Activated T-helper 1 cell treated with Interleukin-2 at 50 U/mL for 16 hours (primary cell): ENCODE data around the gene SCNN1G.
"Not testable (repeated sequence)": the region's sequence is repeated elsewhere in the genome, so short reads cannot be mapped to it uniquely, and the experiment has no call there.

Experiments
- DNase-seq: peaks from one replicate; pipeline ENCODE4 v3.0.0-alpha.2; 2020; ENCODE audit warnings: low read depth

The SCNN1G gene, protein sequence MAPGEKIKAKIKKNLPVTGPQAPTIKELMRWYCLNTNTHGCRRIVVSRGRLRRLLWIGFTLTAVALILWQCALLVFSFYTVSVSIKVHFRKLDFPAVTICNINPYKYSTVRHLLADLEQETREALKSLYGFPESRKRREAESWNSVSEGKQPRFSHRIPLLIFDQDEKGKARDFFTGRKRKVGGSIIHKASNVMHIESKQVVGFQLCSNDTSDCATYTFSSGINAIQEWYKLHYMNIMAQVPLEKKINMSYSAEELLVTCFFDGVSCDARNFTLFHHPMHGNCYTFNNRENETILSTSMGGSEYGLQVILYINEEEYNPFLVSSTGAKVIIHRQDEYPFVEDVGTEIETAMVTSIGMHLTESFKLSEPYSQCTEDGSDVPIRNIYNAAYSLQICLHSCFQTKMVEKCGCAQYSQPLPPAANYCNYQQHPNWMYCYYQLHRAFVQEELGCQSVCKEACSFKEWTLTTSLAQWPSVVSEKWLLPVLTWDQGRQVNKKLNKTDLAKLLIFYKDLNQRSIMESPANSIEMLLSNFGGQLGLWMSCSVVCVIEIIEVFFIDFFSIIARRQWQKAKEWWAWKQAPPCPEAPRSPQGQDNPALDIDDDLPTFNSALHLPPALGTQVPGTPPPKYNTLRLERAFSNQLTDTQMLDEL

DNA sequence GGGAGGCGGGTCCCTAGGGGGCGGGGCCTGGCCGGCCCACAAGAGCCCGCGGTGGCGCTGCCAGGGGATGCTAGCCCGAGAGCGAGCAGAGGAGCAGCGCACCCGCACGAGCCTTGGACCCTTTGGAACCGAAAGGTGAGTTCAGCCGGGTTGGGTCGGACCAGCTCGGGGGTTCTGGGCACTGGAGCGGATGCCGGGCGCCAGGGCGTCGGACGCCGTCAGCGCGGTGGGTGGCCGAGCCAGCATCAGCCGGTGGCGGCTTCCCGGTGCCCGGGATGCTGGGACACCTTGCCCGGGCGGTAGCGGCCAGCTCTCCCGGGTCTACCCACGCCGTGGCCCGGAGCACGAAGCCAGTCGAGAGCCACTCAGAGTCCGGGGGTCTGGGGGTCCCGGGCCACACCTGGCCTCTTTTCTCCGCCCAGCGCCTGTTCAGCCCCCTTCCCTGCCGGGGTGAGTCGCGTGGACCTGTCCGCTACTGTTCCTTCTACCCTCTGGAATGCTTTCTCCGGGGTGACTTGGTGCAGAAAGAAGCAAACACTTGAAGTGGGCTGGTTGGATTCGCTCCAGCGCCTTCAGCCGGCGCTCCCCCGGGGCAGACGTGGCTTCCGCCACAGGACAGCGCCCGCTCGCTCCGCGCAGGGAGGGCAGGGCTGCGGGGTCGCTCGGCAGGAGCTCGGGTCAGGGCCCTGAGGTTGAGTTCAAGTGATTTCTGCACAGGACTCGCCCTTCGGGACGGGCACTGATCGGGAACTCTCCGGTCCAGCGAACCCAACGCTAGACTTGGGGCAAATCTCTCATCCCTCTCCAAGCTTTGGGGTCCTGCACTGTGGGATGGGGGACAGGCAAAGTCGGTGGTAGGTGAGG is at the start of gene SCNN1G:
SCNN1G (plus strand) TSS at position 67 of the 864 bp plus-strand sequence. CDS start 3,527 bp downstream, outside the sequence.
- no peak for DNase-seq

DNA sequence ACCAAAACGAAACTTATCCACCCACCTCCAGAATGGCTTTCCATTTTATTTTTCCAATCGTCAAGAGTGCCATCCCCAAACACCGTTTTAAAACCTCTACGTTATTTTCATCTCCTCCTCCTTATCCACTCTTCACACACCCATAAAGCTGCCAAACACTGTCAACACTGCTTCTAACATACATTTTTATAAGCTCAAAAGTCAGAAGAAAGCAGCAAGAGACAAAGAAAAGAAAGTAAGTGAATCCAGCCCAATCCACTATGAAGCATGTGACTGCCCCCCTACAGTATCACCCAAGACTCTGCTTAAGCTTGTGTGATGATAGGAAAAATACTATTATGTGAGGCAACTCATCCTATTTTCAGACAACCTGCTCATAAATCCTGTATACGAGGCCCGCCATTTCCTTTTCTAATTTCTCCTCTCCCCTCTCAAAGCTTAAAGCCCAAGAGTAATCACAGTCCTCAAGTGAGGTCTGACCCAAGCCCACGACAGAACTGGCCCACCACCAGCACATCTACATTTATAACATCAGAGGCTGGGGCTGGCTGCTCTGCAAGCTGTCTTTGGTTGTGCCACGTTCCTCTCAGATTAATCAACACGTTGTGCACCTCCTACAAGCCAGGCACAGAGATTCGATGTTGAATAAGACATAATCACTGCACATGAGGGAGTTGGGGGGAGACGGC is 49.6 kb upstream of the SCNN1G start:
- no peak for DNase-seq

DNA sequence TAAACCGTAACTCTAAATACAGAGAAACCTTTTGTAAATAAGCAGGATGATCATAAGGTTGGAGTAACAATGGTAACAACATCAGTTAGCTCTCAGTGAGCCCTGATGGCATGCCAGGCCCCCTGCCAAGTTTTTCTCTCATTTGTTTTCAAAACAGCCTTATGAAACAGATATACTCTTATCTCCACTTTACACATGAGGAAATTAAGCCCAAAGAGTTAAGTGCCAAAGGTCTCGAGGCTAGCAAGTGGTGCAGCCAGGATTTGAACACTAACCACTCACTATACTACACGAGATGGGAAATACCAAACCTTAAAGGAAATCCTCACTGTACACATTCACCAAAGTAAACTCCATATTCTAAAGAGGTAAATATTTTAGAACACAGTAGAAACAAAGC is 48.3 kb upstream of the SCNN1G start:
- DNase-seq, result no peak

DNA sequence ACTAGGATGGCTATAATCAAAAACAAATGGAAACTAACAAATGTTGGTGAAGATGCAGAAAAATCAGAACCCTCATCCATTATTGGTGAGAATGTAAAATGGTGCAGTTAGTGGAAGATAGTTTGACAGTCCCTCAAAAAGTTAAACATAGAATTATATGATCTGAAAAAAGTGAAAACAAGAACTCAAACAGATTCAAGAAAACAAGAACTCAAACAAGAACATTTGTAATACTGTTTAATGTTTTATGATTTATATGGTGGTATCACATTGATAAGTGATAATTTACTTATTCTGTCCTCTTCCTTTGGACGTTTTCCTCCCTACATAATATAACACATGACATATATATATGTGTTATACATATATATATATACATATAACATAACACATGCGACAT is 45.3 kb upstream of the SCNN1G start:
- no peak for DNase-seq

DNA sequence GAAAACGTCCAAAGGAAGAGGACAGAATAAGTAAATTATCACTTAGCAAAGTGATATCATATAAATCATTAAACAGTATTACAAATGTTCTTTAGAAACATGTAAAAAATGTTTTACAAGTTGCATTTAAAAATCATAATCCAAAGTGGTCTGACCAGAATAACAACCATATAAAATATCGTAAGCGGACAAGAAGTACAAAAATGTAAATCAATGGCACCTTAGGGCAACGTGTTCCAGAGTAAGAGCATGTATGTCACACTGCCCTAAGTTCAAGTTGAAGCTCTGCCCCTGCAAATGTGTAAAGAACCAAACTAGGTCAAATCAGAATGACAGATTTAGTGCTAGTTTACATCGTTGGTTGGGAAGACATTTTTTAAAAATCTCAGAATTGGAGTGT is 44.7 kb upstream of the SCNN1G start:
- no peak for DNase-seq

DNA sequence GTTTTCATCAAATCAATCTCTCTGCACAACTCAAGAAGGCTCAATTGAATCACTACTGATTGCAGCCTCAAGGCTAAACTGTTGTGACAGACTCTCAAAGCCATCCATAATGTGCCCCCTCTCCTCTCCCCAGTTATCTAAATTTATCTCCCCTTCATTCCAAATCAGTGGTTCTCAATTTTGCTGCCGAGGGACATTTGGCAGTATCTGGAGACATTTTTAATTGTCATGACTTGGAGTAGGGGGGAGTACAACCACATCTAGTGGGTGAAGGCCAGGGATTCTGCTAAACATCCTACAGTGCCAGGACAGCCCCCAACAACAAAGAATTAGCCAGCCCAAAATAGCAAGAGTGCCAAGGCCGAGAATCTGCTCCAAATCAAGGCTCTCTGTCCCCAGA is 42.4 kb upstream of the SCNN1G start:
- DNase-seq, result no peak

DNA sequence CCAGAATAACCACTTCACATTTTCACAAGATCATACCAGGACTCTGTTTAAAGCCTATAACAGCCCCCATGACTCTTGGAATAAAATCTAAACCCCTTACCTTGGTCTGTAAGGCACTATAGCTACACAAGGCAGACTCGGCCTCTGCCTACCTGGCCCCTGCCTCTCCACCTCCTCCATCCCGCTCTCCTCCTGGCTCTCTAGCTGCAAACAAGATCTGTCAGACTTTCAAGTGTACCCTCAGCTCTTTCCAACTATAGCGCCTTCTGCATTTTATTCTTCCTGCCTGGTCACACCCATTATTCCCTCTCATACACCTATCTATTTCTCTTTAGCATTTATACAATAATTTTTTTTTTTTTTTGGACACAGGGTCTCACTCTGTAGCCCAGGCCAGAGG is 41.5 kb upstream of the SCNN1G start:
- DNase-seq, result no peak

DNA sequence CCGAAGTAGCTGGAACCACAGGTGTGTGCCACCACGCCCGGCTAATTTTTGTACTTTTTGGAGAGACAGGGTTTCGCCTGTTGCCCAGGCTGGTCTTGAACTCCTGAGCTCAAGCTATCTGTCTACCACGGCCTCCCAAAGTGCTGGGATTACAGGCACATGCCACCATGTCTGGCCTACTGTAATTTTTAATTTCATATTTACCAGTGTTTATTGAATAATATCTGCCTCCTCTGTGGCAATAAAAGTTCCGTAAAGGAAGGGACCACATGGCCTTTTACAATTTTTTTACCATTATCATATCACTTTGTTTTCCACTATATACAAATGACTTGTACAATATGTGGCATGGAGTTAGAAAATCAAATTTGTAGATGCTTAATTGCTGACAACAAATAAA is 41.0 kb upstream of the SCNN1G start:
- no peak for DNase-seq

DNA sequence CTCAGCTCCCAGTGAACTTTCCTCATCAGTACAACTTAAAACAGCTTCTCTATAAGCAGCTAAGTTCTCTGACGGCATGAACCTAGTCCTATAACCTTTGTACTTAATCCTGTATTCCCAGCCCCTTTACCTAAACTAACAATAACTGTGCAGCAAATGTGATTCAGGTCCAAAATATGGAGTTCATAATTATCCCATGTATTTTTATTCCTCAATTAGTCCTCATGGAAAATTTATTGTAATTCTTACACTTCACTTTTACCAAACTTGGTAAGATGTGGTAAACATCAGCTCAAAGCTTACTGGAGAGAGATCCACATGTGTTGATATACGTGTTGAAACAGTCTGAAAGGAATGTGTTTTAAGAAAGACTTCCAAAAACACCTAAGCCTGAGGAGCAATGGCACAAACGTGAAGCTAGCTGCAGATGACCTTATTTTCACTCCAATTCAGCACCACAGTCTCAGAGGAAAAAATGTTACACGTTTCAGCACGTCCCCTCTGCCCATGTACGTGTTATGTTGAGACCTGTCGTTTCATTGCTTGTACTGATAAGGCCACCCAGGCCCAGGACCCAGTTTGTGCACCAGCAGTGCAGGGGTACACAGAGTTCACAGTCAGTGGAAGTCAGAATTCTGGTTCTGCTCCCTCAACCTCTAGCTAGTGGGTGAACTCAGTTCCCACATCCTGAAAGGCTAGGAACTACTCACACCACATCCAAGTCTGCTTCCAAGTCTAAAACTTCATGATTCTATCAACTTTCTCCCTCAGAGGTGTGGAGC is 40.4 kb upstream of the SCNN1G start:
- no peak for DNase-seq

DNA sequence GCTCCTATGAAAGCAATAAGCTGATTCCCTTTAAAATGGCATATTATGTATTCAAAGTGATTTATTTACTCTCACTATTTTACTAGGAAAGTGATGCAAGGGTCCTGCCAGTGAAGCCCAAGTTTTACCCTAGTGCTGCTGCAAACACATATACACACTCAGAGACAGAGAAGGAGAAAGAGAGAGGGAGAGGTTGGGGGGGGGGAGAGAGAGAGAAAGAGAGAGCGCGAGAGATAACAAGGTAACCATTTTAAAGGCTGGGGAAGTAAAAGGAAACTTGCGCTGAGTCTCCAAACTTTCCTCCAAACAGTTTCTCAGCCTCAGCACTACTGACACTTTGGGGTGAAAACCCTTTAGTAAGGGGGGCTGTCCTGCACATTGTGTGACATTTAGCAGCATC is 39.2 kb upstream of the SCNN1G start:
- DNase-seq, result no peak

DNA sequence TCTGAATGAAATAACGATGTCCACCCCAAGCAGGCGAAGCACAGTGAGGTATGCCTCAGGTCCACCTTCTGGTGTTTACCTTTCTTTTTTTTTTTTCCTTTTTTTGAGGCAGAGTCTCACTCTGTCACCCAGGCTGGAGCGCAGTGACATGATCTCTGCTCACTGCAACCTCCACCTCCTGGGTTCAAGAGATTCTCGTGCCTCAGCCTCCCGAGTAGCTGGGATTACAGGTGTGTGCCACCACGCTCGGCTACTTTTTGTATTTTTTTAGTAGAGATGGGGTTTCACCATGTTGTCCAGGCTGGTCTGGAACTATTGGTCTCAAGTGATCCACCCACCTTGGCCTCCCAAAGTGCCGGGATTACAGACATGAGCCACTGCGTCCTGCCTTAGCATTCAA is 38.2 kb upstream of the SCNN1G start:
- not testable (repeated sequence) for DNase-seq

DNA sequence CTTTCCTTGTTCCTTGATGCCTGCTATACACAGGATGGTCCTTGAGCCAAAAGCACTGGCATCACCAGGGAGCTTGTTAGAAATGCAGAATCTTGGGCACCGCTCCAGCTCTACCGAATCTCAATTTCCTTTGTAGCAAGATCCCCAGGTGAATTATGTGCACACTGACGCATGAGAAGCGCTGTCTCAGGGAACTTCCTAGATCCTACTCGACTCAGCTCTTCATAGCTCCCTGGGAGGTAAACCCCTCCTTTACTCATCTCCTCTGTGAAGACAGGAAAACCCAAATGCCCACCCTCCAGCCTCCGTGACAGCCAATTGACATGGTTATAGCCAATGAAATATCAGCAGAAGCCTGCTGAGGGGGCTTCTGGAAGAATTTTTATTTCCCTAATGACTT is 37.4 kb upstream of the SCNN1G start:
- DNase-seq, result no peak

DNA sequence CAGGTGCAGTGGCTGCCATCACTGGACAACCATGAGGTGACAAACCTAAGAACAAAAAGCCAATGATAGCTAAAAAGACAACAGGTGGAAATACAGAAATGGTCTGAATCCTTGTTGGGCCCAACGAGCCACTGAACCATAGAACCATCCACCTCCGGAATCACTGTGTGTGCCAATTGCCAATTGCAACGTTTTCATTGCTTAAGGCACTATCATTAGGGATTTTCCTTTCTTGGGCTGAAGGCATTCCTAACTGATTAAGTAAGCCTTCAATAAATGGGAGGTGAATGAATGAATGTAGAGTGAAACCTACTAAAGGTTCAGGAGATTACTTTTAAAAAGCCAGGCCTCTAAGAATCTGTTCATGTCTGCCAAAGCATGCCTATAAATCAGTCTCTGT is 36.9 kb upstream of the SCNN1G start:
- DNase-seq, result no peak

DNA sequence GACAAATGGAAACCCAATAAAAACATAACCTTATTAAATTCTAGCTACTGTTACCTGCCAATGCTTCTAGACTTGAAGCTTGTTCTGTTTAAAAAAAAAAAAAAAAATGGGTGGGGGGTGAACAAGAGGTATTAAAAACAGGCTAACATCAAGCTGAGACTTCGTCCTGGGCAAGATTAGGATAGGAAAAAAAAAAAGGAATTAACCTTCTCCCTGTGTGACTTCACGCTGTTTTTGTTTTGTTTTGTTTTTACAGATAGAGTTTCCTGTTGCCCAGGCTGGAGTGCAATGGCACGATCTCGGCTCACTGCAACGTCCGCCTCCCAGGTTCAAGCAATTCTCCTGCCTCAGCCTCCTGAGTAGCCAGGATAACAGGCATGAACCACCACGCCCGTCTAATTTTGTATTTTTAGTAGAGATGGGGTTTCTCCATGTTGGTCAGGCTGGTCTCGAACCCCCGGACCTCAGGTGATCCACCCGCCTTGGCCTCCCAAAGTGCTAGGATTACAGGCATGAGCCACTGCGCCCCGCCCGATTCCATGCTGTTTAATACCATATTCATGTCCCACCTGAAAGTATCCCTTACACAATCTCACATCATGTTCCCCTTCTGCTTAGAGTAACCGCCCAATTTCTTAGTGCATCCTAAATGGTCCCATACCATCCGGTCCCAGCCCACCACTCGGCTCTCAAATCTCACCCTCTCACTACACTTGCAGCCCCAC is 35.5 kb upstream of the SCNN1G start:
- no peak for DNase-seq

DNA sequence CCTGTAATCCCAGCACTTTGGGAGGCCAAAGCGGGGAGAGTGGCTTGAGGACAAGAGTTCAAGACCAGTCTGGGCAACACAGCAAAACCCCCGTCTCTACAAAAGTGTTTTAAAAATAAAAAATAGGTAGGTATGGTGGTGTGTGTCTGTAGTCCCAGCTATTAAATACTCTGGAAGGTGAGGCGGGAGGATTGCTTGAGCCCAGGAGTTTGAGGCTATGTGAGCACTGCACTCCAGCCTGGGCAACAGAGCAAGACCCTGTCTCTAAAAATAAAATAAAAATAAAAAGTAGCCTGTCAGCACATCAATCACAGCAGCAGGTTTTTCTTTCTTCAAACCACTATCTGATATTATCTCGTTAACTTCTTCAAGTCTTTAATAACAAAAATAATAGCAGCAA is 34.9 kb upstream of the SCNN1G start:
- no peak for DNase-seq

DNA sequence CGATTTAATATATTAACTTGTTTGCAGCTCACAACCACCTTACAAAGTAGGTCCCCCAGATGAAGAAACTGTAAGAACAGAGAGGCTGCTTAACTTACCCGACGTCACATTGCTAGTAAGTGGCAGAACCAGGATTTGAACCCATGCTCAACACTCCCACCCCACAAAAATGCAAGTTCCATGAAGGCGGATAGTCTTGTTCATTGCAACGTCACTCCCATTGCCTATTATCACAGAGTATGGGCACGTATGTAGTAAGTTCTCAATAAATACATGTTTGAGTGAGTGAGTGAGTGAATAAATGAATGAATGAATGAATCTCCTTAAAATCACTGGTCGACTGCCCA is 34.4 kb upstream of the SCNN1G start:
- DNase-seq, result no peak

DNA sequence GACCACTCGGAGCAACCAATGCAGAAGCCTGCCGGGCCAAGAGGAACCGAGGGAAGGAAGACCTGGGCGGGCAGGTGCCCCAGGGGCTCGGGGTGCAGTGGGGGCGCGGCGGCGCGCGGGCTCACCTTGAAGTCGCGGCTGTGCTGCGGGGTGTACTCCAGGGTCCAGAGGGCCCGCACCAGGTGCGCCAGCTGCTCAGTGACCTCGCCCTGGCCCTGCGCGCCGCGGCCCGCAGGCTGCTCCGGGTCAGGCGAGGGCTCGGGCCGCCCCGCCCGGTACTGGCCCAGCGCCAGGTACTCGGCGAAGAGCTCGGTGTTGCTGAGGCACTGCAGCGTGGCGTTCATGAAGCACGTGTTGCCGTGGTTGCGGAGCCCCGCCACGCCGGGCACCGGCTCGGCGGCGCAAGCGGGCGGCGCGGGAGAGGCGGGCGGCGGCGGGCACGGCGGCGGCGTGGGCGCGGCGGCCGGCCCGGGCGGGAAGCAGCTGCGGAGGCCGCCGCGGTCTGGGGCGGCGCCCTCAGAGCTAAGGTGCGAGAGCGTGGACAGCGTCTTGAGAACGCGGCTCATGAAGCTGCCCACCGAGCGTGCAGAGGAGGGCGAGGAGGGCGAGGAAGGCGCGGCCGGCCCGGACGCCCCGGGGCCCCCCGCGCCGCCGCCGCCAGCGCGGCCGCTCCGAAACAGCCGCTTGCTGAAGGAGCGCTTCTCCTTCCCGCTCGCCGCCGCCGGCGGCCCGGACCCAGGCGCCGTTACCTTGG is 33.9 kb upstream of the SCNN1G start:
- DNase-seq, result peak; percentile 38

DNA sequence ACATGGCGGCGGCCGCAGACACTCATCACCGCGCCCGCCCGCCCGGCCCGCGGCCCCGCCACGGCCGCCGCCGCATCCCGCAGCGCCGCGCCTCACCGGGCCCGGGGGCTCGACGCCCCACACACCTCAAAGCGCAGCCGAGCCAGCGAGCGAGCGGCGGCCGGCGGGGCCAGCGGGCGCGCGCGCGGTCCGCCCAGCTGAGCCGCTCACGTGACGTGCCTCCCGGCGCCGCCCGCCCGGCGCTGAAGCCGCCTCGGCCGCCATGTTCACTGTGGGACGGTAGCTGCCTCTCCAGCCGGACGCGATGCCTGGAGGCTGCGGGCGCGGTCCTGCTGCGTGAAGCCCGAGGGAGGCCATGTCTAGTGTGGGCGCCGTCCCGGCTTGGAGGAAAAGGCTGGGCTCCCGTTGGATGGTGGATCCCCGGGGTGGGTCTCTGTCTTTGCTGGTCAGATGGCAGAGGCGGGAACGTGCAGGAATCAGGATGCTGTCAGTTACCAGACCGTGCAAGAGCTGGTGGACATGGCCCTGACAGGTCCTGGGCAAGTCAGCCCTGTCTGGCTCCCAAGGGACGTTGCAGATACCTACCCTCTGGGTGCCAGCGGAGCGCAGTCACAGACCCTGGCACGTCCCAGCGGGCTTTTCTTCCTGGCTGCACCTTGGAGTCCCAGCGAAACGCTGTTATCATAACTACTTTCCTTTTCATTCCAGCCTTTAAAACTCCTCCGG is 33.1 kb upstream of the SCNN1G start, which contains the start of gene USP31:
USP31 (minus strand) TSS at position 186 of the 726 bp plus-strand sequence; CDS start at position 4, 182 bp downstream.
- DNase-seq, result peak; percentile 84

DNA sequence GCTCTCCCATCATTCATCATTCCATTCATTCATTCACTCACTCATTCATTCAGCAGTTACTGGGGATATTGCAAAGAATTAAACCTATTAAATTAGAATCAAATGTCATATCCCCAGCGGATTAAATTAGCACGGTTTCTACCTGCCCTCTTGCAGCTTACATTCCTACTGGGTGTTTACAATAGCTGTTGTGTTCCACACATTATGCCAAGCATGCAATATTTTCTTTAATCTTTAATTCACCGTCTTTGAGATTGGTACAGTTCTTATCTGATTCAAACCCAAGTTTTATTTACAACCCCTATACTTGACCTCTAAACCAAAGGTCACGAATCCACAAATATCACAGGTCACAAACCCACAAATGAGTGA is 32.6 kb upstream of the SCNN1G start:
- DNase-seq, result no peak
